Measurements from ENCODE around the gene SYT7.
"Not testable (repeated sequence)": the region's sequence is repeated elsewhere in the genome, so short reads cannot be mapped to it uniquely, and the experiment has no call there.

SYT7 gene, protein sequence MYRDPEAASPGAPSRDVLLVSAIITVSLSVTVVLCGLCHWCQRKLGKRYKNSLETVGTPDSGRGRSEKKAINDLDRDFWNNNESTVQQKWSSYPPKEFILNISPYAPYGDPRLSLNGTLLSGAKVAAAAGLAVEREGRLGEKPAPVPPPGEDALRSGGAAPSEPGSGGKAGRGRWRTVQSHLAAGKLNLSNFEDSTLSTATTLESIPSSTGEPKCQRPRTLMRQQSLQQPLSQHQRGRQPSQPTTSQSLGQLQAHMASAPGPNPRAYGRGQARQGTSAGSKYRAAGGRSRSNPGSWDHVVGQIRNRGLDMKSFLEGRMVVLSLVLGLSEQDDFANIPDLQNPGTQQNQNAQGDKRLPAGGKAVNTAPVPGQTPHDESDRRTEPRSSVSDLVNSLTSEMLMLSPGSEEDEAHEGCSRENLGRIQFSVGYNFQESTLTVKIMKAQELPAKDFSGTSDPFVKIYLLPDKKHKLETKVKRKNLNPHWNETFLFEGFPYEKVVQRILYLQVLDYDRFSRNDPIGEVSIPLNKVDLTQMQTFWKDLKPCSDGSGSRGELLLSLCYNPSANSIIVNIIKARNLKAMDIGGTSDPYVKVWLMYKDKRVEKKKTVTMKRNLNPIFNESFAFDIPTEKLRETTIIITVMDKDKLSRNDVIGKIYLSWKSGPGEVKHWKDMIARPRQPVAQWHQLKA

DNA sequence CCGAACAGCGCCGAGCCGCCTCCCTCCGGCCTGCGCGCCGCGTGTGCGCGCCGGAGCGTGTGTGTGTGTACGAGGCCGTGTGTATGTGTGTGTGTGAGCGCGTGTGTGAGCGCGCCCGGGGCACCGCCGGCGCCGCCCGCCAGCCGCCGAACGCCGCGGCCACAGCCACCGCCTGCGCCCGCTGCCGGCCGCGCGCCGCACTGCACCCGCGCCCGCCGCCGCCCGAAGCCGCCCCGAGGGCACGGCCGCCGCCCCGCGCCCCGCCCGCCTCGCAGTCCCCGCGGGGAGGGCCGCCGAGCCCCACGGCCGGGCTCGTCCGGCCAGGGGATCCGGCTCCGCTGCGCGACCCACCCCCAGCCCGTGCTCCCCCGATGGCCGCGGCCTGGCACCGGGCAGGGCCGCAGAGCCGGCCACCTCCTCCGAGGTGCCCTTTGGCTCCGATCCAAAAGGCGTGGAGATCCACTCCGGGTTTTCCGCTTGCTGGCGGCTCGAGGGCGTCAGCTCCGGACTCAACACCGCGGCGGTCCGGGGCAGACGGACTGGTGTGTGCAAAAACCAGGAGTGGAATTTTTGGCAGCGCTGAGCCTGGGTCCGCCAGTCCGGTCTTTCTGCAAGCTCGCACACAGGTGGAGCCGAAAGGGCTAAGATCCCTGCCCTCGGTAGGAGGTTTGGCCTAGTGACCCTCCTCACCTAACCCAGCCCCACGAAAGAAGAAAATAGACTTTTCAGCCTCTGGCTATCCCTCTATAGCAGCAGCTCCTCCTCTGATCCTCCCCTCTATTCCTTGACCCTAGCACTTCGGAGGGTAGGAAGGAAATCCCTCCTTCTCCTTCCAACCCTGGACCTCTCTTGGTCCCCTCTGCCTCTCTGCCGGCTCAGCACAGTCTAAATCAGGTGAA lies at the start of gene SYT7:
SYT7 (minus strand) TSS at position 47 of the 899 bp plus-strand sequence. CDS start 256 bp downstream, outside the sequence.
- peak; percentile 91 for DNase-seq (ENCODE audit: low read depth, low spot score)

DNA sequence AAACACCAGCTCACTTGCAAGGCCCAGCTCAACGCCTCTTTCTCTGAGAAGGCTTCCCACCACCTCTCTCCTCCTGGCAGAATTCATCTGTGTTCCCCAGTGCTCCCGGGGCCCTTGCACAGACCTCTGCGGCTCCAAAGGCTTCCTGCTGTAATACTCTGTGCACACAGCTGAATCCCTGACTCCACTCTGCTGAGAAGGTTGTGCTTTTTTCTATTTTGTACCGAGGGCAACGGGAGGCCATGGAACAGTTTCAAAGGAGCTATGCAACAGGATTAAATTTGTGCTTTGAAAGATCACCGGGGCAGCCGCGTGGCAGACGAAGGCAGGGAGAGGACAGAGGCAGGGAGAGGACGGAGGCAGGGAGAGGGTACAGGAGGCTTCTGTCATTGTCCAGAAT lies 49.2 kb upstream of the SYT7 start:
- DNase-seq (ENCODE audit: low read depth, low spot score) = no peak

DNA sequence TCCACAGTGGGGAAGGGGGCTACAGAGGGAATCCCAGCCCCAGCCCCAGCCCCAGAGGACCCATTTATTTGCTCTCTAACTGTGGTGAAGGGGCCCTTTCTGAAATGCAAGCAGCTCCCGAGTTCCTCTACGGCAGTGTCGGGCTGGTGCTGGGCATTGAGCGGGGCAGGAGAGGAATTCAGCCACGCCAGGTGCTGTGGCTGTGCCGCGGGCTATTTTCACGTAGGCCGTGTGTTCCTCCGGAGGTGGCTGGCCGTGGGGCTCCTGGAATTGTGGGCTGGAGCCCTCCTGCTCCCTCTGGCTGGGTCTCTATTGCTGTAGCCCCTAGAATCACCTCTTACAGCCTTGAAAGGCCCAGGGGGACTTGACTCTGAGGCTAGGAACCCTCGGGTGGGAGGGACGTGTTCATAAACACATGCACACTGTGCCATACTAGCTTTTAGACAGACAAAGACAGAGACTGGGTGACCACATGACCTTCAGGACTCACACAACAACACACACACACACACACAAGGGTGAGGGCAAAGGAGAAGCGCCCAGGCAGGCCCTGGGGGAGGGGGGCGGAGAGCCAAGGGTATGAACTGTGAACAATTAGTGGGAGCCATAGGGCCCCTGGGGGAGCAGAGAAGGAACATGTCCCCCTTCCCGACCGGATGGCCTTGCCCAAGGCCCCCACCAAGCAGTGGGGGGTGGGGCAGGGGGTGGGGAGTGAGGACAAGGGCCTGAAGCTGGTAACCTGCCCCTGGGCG lies 48.4 kb upstream of the SYT7 start:
- no peak for DNase-seq (ENCODE audit: low read depth, low spot score)

- DNase-seq (ENCODE audit: low read depth, low spot score) = no peak
Observed at GRCh38 chr11:61628662-61628970, 47.7 kb upstream of the SYT7 start.

DNA sequence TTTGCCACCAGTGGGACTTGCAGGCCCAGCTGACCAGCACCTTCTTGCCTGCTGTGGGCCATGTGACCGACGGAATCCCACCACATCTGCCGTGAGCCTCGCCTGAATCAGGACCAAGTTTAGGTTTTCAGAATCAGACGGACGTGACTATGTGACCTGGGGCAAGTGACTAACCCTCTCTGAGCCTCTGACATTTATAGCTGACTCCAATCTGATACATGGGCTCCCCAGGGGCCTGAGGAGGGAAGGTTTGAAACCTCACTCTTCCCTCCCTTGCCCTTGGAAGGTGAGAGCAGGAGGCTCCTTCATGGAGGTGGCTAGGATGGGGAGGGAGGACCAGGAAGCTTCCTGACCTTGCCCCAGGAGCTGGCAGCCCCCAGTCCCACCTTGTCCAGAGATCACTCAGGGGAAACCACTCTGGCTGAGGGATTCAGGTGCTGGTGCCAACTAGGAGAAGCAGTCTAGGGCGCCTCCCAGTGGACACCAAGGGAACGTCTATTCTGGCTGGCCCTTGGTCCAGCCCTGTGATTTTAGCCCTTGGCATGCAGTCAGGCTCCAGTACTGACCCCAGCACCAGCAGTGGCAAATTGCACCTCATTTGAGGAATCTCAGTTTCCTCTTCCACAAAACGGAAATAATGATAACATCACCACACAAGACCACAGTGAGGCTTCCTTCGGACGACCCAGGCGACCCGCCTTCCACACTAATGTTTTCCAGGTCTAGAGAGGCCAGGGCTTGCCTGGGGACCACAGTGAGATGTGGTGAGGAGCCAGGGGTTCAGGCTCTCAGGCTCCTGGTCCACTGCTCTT lies 47.2 kb upstream of the SYT7 start:
- DNase-seq (ENCODE audit: low read depth, low spot score) = no peak

- DNase-seq (ENCODE audit: low read depth, low spot score) = no peak
Observed at GRCh38 chr11:61626580-61627380, 45.9 kb upstream of the SYT7 start.

- no peak for DNase-seq (ENCODE audit: low read depth, low spot score)
Observed at GRCh38 chr11:61625525-61625924, 44.6 kb upstream of the SYT7 start.

GRCh38 chr11:61621917-61622585 lies 41.2 kb upstream of the SYT7 start:
- no peak for DNase-seq (ENCODE audit: low read depth, low spot score)

DNA sequence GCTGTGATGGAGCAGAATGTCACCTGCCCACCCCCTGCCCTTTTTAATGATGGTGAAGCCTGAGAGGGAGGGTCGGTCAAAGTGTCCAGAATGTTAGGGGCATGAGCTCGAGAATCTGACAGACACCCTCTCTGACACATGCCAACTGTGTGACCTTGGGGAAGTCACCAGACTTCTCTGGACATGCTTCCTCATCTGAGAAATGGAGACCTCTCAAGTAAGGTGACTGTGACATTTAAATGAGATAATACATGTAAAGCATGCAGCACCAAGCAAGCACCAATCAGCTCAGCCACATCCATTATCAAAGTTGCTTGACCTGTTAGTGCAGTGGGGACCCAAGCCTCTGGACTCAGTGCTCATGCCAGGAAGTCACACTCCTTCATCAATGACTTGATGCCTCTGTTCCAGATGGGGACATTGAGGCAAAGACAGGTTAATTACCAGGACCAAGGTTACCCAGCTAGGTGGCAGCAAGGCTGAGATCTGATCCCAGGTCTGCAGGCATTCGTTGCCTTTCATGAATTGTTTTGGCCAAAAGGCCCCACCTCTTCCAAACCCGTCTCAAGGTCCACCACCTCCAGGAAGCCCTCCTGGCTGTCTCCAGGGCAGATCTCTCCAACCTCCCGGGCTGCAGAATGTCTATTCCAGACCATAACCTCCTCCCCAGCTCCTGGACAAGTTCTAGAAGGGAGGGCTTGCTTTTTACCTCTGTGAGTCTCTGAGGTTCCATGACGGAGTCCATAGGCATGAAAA lies 38.8 kb upstream of the SYT7 start:
- DNase-seq (ENCODE audit: low read depth, low spot score) = no peak

DNA sequence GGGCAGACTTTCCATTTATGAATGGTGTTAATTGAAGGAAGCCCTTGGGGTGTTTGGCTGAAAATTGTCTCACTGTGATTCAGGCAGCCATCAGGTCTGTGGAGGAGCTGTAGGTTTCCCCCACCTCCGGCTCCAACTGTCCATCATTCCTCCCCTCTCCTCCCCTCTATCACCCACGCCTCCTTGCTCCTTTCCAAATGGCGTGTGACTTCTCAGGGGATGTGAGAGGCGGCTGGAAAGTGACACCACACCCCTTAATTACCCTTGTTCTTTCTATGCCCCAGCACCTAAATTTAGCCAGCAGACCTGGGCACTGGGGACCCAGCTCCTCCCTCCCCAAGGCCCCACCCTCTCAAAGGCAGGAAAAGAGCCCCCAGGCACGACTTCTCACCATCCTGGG lies 38.1 kb upstream of the SYT7 start:
- DNase-seq (ENCODE audit: low read depth, low spot score) = no peak

DNA sequence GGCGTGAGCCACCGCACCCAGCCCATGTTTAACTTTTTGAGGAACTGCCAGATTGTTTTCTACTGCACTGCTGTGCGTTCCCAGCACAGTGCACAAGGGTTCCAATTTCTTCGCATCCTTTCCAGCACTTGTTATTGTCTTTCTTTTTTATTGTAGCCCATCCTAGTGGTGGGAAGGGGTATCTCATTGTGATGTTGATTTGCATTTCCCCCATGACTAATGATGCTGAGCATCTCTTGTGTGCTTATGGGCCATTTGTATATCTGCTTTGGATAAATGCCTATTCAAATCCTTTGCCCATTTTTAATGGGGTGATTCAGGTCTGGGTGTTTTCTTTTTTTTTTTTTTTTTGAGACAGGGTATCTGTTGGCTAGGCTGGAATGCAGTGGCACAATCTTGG lies 36.6 kb upstream of the SYT7 start:
- DNase-seq (ENCODE audit: low read depth, low spot score) = no peak

DNA sequence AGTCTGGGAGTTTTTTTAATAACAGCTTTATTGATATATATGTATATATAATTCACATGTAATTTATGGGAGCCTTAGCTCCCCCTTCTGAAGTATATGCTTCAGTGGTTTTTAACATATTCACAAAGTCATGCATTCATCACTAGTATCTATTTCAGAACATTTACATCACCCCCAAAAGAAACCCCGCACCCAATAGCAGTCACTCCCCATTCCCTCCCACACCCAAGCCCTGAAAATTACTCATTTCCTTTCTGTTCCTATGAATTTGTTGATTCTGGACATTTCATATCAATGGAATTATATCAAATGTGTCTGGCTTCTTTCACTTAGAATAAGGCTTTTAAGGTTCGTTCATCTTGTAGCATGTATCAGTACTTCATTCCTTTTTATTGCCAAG lies 35.6 kb upstream of the SYT7 start:
- DNase-seq (ENCODE audit: low read depth, low spot score) = no peak

- DNase-seq (ENCODE audit: low read depth, low spot score) = not testable (repeated sequence)
Observed at GRCh38 chr11:61614782-61615181, 33.9 kb upstream of the SYT7 start.

DNA sequence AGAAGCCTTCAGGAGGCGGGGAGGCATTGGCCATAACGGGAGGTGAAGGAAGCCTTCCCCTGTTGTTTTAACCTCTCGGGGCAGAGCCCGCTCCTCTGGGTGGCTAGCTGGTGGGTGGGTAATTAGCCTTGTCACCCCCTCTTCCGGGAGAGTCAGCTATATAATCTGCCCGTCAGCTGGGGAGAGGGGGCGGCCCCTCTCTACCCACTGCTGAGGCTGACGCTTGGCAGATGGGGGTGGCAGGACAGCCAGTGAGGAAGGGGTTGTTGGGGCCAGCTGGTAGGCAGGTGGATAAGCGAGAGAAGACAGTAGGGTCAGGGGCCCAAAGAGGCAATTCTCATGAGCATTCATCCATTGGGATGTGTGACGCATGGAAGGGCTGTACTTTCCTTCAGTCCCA lies 33.0 kb upstream of the SYT7 start:
- DNase-seq (ENCODE audit: low read depth, low spot score) = no peak

- DNase-seq (ENCODE audit: low read depth, low spot score) = no peak
Observed at GRCh38 chr11:61613051-61613450, 32.2 kb upstream of the SYT7 start.

- no peak for DNase-seq (ENCODE audit: low read depth, low spot score)
Observed at GRCh38 chr11:61611309-61611708, 30.4 kb upstream of the SYT7 start.

GRCh38 chr11:61610905-61611304 lies 30.0 kb upstream of the SYT7 start:
- no peak for DNase-seq (ENCODE audit: low read depth, low spot score)

DNA sequence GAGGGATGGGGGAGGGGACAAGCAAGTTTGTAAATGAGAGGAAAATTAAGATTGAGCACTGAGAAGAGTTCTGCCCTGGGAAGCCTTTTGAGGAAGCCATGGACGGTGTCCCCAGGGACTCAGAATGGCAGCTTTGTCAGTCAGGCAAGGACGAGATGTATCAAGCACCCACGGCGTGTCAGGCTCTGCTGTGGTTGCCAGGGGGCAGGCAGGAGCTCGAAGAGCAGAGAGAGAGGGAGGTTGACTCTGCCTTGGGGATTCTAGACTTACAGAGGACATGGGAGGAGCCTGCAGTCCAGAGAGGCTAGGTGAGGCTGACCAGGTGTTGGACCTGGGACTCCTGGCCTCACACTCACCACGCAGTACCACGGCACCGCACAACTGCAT lies 29.1 kb upstream of the SYT7 start:
- DNase-seq (ENCODE audit: low read depth, low spot score) = no peak

All from smooth muscle cell of the brain vasculature (primary cell).